Memory B cell (primary cell): ENCODE results near the gene QPCT.
"Not testable (repeated sequence)": the region's sequence is repeated elsewhere in the genome, so short reads cannot be mapped to it uniquely, and the experiment has no call there.

Experiments used
- ATAC-seq: fragments of 150-1000 bp; cut with Tn5 transposase; 2 replicates; pipeline ENCODE4 v1.10.0; 2021; ENCODE audit warnings: low read depth, mild to moderate bottlenecking, moderate library complexity
- DNase-seq, 2 donors: peaks; one replicate each; pipeline ENCODE4 v3.0.0; 2022; ENCODE audit warnings: low spot score in 2 of 2
- H3K27ac Mint-ChIP-seq: one replicate; pipeline ENCODE4 v1.8.0; 2022; ENCODE audit warnings: mild to moderate bottlenecking, moderate library complexity, mixed read lengths
- H3K27me3 Mint-ChIP-seq: one replicate; pipeline ENCODE4 v1.8.0; 2022; ENCODE audit warnings: mixed read lengths
- H3K36me3 Mint-ChIP-seq: one replicate; pipeline ENCODE4 v1.8.0; 2022; ENCODE audit warnings: mild to moderate bottlenecking, mixed read lengths
- H3K4me1 Mint-ChIP-seq: one replicate; pipeline ENCODE4 v1.8.0; 2022; ENCODE audit warnings: mixed read lengths
- H3K4me3 Mint-ChIP-seq: one replicate; pipeline ENCODE4 v1.8.0; 2022; ENCODE audit warnings: mild to moderate bottlenecking, moderate library complexity, mixed read lengths
- H3K9me3 Mint-ChIP-seq: one replicate; pipeline ENCODE4 v1.8.0; 2022; ENCODE audit warnings: mixed read lengths

QPCT gene

DNA sequence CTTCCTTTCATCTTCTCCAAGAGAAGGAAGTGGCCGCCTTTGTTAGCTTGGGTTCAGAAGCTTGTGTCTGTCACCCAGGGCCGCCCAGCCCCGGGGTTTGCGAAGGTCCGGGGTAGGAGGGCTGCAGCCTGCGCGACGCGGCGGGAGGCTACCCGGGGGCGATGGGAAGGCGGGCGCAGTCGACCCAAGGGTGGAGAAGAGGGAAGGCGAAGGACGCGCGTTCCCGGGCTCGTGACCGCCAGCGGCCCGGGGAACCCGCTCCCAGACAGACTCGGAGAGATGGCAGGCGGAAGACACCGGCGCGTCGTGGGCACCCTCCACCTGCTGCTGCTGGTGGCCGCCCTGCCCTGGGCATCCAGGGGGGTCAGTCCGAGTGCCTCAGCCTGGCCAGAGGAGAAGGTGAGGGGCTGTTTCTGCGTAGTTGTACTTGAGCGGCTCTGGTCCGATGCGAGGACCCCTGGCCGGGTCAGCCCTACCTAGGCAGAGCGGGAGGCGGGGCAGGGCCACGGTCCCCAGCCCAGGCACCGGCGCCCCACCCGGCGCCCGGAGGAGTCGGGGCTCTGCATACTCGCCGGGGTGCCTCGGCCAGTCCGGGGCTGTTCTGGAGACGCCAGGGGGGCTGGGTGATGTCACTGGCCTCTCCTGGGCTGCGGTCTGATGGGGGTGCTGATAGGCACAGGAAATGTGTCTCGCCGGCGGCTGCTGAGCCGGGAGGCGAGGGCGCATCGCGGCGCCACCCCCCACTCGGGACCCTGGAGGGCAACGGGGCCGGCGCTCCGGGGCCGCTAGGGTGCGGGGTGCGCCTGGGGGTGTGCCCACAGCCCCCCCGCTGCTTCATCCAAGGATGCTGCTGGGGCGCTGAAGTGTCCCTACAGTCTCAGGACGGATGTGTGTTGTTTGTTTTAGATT, at the start of gene QPCT:
Gene QPCT (plus strand): TSS at position 178 of the 909 bp plus-strand sequence. CDS start 102 bp downstream, at position 280.
- ATAC-seq, result peak; percentile 71
- Mint-ChIP-seq H3K4me1 (peaks cover 14% of the 10 kb centered on the region), H3K27me3 (peaks cover 2% of the 10 kb centered on the region), H3K27ac (peak within 1 kb of the TSS; percentile 58), H3K9me3 (no peaks in the 10 kb centered on the region), H3K36me3 (no peaks in the 10 kb centered on the region), H3K4me3 (peak within 1 kb of the TSS; percentile 91)
- DNase-seq, result peak; percentile 45 to 70

DNA sequence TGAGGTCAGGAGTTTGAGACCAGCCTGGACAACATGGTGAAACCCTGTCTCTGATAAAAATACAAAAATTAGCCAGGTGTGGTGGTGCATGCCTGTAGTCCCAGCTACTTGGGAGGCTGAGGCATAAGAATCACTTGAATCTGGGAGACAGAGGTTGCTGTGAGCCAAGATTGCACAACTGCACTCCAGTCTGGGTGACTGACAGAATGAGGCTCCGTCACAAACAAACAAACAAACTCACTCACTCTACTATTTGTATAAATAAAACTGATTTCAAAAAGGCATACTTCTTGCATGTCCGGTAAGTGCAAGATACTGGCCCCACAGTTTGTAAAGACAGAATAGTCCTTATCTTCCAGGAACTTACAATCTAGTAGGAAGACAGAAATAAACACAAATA, 49.6 kb upstream of the QPCT start:
- peaks cover 26% of the 10 kb centered on the region for H3K4me1 Mint-ChIP-seq
- H3K27me3 Mint-ChIP-seq, DNase-seq, H3K9me3 Mint-ChIP-seq, H3K4me3 Mint-ChIP-seq, ATAC-seq: not testable (repeated sequence)
- H3K27ac Mint-ChIP-seq, result peak overlapping the region; percentile 51
- H3K36me3 Mint-ChIP-seq, result peaks cover 19% of the 10 kb centered on the region

DNA sequence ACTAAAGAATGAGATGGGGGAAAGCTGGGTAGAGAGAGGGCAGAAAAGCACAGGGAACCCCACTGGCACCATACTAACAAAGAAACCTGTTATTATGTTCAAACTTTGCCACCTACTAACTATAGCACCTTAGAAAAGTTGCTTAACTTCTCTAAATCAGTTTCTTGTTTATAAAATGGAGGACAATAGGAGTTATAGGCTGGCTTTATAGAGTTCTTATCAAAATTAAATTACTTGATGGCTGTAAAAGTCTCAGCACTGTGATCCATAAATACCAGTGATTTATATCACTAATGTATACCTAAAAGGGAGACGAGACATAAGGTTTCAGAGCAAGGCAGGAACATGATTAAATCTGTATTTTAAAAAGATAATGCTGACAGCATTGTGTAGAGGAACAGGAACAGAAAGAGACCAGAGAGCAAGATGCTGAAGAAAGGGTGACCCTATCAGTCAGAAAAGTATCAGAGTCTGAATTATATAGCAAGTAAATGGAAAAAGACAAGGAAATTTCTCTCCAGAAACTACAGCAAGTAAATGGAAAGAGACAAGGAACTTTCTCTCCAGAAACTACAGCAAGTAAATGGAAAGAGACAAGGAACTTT, 48.9 kb upstream of the QPCT start:
- DNase-seq, result no peak
- Mint-ChIP-seq H3K27ac (peak overlapping the region; percentile 51), H3K36me3 (peaks cover 22% of the 10 kb centered on the region), H3K9me3 (no peaks in the 10 kb centered on the region), H3K4me3 (no peak overlapping the region), H3K4me1 (peaks cover 26% of the 10 kb centered on the region), H3K27me3 (no peaks in the 10 kb centered on the region)
- peak; percentile 39 for ATAC-seq

DNA sequence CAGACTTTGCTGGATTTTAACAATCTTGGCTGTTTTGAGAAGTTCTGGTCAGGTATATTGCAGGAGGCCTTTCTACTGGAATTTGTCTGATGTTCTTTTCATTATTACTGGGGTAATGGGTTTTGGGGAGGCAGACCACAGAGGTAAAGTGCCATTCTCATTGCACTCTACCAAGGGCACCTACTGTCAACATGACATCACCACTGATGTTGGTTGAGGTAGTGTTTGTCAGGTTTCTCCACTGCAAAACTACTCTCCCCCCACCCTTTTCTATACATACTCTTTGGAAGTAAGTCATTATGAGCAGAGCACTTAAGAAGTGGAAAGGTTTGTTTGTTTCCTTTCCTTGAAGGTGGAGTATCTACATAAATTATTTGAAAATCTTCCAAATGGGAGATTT, 46.8 kb upstream of the QPCT start:
- no peaks in the 10 kb centered on the region for H3K27me3 Mint-ChIP-seq
- H3K9me3 Mint-ChIP-seq, result no peaks in the 10 kb centered on the region
- no peak overlapping the region for H3K4me3 Mint-ChIP-seq
- peak overlapping the region; percentile 47 for H3K27ac Mint-ChIP-seq
- H3K4me1 Mint-ChIP-seq, result peaks cover 27% of the 10 kb centered on the region
- peaks cover 12% of the 10 kb centered on the region for H3K36me3 Mint-ChIP-seq
- no peak for ATAC-seq
- no peak for DNase-seq

- Mint-ChIP-seq H3K27ac (no peak overlapping the region), H3K4me3 (no peak overlapping the region)
Measured at GRCh38 chr2:37300146-37300545, 44.3 kb upstream of the QPCT start.

GRCh38 chr2:37300578-37300977, 43.9 kb upstream of the QPCT start:
- Mint-ChIP-seq H3K9me3 (no peaks in the 10 kb centered on the region), H3K27ac (no peak overlapping the region), H3K4me3 (no peak overlapping the region), H3K27me3 (no peaks in the 10 kb centered on the region), H3K36me3 (peaks cover 20% of the 10 kb centered on the region), H3K4me1 (peaks cover 29% of the 10 kb centered on the region)
- ATAC-seq, result no peak
- no peak for DNase-seq

More at GRCh38 chr2:37300146-37300545, 44.3 kb upstream of the QPCT start:
- ATAC-seq (no peak), DNase-seq (no peak)
- H3K4me1 Mint-ChIP-seq, result peaks cover 30% of the 10 kb centered on the region
- H3K9me3 Mint-ChIP-seq, result no peaks in the 10 kb centered on the region
- peaks cover 21% of the 10 kb centered on the region for H3K36me3 Mint-ChIP-seq
- H3K27me3 Mint-ChIP-seq, result no peaks in the 10 kb centered on the region

DNA sequence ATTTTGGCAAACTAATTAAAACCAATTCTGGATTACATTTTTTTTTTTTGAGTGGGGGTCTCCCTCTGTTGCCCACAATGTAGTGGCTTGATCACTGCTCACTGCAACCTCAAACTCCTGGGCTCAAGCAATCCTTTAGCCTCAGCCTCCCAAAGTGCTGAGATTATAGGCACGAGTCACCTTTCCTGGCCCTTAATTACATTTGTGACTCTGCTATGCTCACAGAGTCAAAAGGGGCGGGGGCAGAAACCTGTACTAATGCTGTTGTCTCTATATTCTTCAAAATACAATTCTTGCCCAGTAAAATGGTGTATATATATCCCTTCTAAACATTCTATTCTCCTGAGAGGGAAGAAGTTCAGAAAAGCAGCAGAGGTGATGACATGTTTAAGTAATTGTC, 43.0 kb upstream of the QPCT start:
- Mint-ChIP-seq H3K4me3 (no peak overlapping the region), H3K27ac (no peak overlapping the region), H3K4me1 (peaks cover 28% of the 10 kb centered on the region), H3K9me3 (no peaks in the 10 kb centered on the region), H3K36me3 (peaks cover 20% of the 10 kb centered on the region), H3K27me3 (no peaks in the 10 kb centered on the region)
- ATAC-seq (no peak), DNase-seq (no peak)

DNA sequence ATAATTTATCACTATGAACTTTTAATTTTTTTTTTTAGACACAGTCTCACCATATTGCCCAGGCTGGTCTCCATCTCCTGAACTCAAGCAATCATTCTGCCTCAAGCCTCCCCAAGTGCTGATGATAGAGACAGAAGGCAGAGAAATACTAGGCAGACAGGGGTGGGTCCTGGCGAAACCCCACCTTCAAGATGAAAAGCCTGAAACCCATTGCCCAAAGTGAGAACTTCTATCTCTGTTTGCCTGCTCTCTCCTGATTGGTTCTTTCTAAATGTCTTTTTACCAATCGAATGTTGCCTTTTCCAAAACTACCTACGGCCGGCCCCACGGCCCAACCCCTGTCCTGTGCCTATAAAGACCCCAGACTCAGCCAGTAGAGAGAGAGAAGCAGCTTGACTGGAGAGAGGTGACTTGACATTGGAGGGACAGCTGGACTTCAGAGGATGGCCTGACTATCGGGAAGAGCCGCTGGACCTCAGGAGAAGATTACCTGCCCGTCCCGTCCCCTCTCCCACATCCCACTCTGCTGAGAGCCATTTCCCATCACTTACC, 41.7 kb upstream of the QPCT start:
- Mint-ChIP-seq H3K27me3 (no peaks in the 10 kb centered on the region), H3K36me3 (peaks cover 20% of the 10 kb centered on the region), H3K4me1 (peaks cover 29% of the 10 kb centered on the region), H3K9me3 (no peaks in the 10 kb centered on the region), H3K4me3 (no peak overlapping the region), H3K27ac (no peak overlapping the region)
- no peak for ATAC-seq
- DNase-seq, result no peak

GRCh38 chr2:37306024-37306423, 38.4 kb upstream of the QPCT start:
- peaks cover 12% of the 10 kb centered on the region for H3K36me3 Mint-ChIP-seq

DNA sequence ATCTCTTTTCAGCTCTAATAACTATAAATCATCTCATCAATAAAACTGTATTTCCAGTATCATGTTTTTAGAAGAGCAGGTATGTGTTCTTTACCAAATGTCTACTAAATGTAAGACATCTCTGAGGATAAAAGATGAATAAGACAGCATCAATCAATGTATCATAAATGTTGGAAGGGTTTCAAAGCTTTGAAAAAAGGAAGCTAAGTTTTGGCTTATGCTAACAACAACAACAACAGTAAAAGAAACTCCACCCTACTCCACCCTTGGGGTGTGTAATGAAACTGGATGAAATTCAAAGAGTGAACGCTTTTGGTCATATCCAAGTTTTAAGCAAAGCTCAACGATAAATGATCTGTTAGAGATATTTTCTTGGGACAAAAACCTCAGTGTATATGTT, 36.9 kb upstream of the QPCT start:
- peaks cover 12% of the 10 kb centered on the region for H3K36me3 Mint-ChIP-seq
- peaks cover 29% of the 10 kb centered on the region for H3K4me1 Mint-ChIP-seq
- ATAC-seq, result no peak
- H3K9me3 Mint-ChIP-seq, result no peaks in the 10 kb centered on the region
- H3K27me3 Mint-ChIP-seq, result no peaks in the 10 kb centered on the region
- H3K27ac Mint-ChIP-seq, result peak overlapping the region; percentile 53
- no peak for DNase-seq
- H3K4me3 Mint-ChIP-seq, result no peak overlapping the region

More at GRCh38 chr2:37306024-37306423, 38.4 kb upstream of the QPCT start:
- ATAC-seq (no peak), DNase-seq (no peak)
- H3K27ac Mint-ChIP-seq, result peak overlapping the region; percentile 50
- no peaks in the 10 kb centered on the region for H3K27me3 Mint-ChIP-seq
- peaks cover 30% of the 10 kb centered on the region for H3K4me1 Mint-ChIP-seq
- H3K9me3 Mint-ChIP-seq, result no peaks in the 10 kb centered on the region
- H3K4me3 Mint-ChIP-seq, result no peak overlapping the region

DNA sequence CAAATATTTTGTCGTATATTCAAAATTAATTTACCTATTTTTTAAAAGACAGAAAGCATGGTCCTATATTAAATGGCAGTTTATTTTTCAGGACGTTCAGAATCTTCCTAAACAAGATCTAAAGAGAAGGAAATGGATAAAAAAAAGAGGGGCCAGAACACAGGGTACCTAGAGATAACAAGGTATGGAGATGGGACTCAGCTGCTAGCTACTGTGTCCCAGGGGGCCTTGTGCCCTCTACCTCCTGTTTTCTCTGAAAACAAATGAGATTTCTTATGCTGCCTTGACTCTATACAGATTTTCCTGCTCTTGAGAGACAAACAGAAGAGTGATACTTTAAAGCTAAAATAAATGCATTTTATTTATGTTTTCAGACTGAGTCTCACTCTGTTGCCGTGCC, 29.1 kb upstream of the QPCT start:
- Mint-ChIP-seq H3K9me3 (no peaks in the 10 kb centered on the region), H3K36me3 (peaks cover 5% of the 10 kb centered on the region), H3K4me1 (peaks cover 46% of the 10 kb centered on the region), H3K27ac (no peak overlapping the region), H3K4me3 (no peak overlapping the region), H3K27me3 (no peaks in the 10 kb centered on the region)
- DNase-seq, result no peak
- no peak for ATAC-seq

- peaks cover 39% of the 10 kb centered on the region for H3K4me1 Mint-ChIP-seq
- no peak overlapping the region for H3K27ac Mint-ChIP-seq
- ATAC-seq, result no peak
- no peaks in the 10 kb centered on the region for H3K27me3 Mint-ChIP-seq
- peaks cover 5% of the 10 kb centered on the region for H3K36me3 Mint-ChIP-seq
- H3K9me3 Mint-ChIP-seq, result no peaks in the 10 kb centered on the region
- H3K4me3 Mint-ChIP-seq, result peak overlapping the region; percentile 44
- no peak for DNase-seq
Measured at GRCh38 chr2:37316181-37316580, 28.2 kb upstream of the QPCT start.

GRCh38 chr2:37317746-37318145, 26.7 kb upstream of the QPCT start:
- no peaks in the 10 kb centered on the region for H3K27me3 Mint-ChIP-seq

GRCh38 chr2:37318401-37318800, 26.0 kb upstream of the QPCT start:
- DNase-seq (no peak), ATAC-seq (peak; percentile 52)
- no peaks in the 10 kb centered on the region for H3K9me3 Mint-ChIP-seq
- peaks cover 38% of the 10 kb centered on the region for H3K4me1 Mint-ChIP-seq
- H3K36me3 Mint-ChIP-seq, result peaks cover 5% of the 10 kb centered on the region
- peak overlapping the region; percentile 70 for H3K27ac Mint-ChIP-seq
- peak overlapping the region; percentile 53 for H3K4me3 Mint-ChIP-seq
- no peaks in the 10 kb centered on the region for H3K27me3 Mint-ChIP-seq

More at GRCh38 chr2:37317746-37318145, 26.7 kb upstream of the QPCT start:
- DNase-seq (no peak), ATAC-seq (no peak)
- Mint-ChIP-seq H3K36me3 (peaks cover 5% of the 10 kb centered on the region), H3K4me1 (peaks cover 41% of the 10 kb centered on the region), H3K9me3 (no peaks in the 10 kb centered on the region), H3K27ac (peak overlapping the region; percentile 70), H3K4me3 (peak overlapping the region; percentile 53)
